DMS 273 (cell line): ENCODE measurements around the gene PALD1.
"Not testable (repeated sequence)": the region's sequence is repeated elsewhere in the genome, so short reads cannot be mapped to it uniquely, and the experiment has no call there.

ENCODE experiments used
- DNase-seq: peaks from one replicate; lab custom pipeline; 2025; ENCODE audit not compliant: unreplicated experiment; lab: John Stamatoyannopoulos, UW

PALD1 gene

DNA sequence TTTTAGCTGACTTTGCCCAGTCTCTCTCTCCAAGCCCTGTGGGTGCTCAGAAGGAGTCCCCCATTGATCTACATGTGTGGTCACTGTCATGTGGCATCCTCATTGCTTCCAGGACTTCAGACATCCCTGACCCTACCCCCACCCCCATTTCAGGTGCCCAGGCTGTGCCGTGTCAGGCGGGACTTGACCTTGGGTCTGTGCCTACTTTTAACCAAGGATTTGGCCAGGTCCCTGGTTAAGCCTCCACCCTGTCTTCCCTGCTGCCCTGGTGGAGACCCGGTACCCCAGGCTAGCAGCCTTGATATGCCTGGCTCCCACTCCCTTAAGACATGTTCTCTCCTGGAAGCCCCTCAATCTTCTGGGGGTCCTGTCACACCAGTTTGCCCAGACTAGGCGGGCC is 92.7 kb downstream of the PALD1 start:
- DNase-seq = no peak

DNA sequence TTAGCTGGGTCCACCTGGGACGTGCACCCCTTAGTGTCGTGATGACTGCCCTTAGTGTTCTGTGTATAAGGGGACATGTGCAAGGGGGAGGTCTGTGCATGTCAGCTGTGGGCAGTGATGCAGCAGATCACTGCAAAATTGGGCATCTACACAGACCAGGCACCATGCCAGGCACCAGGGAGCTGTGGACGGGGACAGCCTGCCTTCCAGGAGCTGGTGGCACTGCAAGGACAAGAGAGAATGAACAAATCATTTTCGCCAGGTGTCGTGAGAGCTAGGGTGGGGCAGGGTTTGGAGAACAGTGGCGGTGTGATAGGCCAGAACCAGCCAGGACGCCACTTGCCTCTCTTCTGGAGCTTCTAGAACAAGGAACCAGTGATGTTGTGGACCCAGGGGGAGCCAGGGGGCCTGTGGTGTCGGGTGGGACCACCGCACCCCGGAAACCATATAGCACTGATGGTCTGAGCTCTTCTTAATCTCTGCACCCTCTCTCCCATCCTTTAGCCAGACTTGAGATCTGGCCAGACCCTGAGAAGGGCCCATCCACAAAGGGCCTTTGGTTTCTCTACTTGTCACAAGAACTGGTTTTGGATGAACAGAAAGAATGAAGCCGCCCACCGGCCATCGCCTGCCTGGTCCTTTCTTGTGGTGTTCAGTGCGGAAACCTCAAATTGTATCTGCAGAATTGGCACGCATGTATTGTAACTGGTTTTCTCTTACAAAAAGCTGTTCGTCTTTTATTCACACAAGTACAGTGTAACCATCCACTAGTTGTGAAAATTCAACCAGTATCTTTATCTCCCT is 93.3 kb downstream of the PALD1 start:
- no peak for DNase-seq

DNA sequence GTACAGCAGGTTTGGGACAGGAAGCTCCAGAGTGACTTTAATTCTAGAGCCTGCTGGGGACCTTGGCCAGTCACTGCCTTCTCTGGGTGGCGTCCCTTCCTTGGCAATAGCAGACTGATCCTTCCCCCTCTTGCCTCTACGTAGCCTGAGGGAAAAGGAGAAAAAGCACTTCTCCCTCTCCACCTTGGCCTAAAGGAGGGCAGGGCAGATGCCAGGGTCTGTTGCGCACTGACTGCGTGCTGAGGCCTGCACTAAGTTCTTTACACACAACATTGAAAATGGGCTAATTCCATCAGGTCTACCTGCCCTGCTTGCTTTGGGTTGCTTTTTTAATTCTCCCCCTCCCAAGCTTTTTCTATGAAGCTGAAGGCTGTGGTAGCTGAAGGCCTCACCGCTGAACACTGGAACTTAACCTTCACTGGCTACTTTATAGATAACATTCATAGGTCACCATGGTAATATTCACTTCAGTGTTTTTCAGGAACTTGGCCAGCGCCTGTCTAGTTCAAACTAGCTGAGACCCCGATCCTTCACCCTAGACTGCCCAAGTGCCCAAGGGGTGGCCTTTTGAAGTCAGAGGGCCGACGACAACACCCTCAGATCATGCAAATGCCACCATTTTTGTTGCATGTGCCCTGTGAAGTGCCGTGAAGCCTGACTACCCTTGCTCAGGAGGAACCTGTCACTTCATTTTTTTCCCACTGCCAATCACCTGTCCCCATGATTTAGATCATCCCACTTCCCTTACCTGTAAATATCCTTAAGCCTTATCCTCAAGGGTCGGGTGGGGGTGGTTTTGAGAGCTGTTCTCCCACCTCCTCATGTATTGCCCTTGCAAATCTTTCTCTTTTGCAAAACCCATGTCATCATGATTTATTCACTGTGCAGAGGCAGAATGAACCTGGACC is 95.3 kb downstream of the PALD1 start:
- DNase-seq = no peak

DNA sequence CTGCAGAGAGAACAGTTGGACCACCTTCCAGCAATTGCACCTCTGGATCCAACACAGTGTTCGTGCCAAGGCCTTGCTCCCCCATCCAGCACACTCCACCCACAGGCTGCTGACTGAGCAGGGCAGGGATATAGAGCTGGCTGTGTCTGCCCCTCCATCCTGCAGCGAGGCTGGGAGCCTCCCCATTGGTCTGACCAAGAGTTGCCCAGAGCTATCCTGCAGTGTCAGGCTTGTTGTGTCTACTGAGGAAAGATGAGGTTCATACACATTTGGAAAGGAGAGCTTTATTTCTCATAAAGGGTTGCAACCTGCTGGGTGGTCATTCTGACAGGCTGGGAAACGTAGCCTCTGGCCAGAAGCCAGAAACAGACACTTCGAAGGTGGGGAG is 96.9 kb downstream of the PALD1 start:
- DNase-seq = peak; percentile 46

DNA sequence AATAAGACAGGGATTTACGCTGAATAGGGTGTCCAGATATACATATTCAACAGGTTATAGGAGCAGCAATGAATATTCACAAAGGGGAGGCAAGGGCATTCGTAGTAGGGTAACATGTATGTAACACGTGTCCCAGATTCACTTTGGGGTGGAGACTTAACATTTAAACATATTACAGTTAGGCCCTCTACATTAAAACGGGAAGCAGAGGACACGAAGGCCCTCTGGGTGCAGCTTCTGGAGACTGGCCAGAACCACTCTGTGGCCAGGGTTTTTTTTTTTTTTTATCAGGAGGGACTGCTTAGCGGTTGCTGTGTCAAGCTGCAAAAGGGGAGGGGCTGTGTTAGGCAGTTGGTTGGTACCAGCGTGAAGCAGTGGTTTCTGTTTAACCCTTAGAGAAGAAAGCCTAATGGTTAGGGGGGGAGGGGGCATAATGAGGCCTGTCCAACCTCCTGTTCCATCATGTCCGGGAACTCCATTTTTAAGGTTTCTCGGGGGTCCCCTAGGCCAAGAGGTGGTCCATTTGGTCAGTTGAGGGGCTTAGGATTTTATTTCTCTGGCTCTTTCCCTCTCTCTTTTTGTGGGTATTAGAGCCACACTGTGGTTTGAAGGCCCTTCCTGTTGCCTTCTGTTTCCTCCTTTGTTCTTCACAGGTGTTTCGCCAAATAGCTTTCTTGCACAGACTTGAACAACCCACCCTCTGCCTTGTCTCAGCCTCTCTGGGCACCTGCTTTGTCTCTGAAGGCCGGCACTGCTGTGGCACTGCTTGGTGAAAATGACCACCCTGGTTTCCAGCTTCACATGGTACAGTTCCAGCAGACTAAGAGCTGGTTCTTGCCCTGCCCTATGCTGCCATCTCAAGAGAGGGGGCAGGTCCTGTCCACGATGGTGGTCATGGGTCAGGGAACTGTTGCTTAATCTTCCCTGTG is 97.6 kb downstream of the PALD1 start:
- DNase-seq = peak; percentile 50

DNA sequence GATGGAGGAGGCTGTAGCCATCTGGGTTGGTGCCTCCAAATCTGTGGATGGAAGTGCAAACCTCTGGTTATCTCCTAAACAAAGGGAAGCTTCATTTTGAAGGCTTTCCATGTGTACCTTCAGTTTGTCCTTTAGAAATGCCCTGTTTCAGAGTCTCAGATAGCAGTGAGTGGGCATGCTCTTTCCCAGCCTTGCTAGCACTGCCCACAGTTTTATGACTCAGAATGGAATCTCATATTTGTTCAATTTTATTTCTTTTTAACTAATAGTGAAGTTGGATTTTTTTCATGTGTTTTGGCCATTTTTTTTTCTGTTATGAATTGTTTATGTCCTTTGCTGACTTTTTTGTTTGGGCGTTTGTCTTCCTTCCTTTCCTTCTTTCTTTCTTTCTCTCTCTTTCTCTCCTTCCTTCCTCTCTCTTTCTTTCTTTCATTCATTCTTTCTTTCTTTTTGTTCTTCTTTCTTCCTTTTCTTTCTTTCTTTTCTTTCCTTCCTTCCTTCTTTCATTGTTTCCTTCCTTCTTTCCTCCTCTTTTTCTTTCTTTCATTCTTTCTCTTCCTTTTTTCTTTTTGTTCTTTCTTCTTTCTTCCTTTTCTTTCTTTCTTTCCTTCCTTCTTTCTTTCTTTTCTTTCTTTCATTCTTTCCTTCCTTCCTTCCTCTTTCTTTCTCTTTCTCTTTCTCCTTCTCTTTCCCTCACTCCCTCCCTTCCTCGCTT is 98.4 kb downstream of the PALD1 start:
- DNase-seq = peak; percentile 23

DNA sequence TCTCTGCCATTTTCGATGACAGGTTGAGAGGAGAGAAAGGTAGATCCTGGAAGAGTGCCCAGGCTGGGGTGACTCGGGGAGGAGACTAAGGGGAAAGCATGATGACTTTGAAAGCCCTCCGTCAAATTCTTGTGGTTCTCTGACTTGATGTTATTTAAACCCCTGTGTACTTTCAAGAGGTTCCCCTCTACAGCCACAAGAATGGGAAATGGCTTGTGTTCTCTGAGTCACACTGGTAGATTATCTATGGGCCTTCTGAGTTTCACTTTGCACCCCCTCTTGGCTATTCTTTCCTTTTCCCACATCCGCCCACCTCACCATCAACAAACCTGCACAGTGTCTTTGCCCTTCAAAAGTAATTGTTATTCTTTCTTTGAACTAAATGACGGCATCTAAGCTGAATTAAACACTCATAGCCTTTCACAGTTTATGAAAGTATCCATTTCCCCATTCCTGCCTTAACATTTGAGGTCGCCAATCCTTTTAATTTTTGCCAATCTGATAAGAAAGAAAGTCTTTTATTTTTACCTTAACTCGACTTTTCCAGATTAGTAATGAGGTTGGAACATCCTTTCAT is 99.9 kb downstream of the PALD1 start:
- DNase-seq = no peak

DNA sequence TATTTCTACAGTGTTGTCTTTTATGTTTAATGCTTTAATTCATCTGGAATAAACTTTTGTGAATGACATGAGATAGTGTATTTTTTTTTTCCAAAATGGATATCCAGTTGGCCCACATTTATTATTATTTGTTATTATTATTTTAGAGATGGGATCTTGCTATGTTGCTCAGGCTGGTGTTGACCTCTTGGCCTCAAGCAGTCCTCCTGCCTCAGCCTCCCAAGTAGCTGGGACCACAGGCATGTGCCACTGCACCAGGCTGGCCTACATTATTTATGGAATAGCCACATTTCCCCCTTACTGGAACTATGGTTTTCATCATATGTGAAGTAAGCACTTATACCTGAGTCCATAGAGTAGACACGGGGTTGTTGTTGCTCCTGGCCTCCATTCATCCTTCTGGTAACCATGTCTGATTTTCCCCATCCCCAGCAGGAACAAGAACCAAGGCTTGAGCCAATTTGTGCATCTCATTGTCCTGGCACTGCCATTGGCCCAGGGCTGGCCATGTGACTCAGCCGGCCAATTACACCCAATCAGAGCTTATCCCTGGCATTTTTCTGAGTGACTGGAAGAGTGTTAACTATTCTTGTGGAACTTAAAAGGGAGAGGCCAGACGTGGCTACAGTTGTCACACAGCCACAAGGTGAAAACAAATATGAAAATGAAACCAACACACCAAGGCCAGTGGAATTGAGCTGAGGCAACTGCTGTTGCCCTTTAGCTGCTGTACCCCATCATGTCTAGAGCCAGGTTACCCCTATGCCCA is 100.9 kb downstream of the PALD1 start:
- DNase-seq = no peak

DNA sequence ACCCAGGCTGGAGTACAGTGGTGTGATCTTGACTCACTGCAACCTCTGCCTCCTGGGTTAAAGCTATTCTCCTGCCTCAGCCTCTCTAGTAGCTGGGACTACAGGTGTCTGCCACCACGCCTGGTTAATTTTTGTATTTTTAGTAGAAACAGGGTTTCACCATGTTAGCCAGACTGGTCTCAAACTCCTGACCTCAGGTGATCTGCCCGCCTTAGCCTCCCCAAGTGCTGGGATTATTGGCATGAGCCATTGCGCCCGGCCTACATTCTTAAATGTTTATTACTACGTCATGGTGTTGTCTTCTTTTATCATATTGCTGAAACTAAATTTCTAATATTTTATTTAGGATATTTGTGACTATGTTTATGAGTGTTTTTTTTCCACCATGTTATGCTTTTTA is 102.6 kb downstream of the PALD1 start:
- DNase-seq = not testable (repeated sequence)

DNA sequence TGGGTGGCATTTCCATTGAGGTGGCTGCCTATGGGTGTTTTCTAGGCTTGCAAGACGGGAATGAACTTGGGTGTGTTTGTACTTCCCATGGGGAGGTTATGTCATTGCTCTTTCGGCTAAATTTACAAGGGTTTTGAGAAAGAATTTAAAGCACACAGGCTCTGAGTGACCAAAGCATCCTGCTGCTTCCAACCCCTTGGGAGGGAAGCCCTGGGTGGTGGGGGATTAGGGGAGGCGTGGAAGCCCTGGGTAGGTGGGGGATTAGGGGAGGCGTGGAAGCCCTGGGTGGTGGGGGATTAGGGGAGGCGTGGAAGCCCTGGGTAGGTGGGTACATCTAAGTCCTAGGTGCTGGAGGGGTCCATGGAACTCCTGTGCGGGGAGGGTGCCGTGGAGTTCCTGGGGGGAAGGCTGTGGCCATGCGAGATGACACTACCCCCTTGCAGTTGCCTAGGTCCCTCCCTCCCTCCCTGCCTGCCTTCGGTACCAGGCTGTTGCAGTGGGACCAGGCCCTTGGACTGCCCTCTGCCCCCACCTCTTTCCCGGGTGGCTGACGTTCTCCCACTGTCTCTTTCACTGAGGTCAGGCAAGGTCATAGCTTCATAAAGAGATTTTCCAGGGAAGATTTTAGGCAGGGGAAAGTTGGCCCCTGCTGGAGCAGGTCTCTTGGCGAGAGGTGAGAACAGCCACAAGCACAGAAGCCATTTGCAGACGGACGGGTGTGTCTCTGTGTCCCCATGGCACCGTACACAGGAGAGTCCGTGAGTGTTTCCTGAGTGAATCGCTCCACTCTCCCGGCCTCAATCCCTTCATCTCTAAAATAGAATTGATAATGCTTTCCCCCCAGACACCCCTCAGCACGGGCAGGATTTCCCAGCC is 104.5 kb downstream of the PALD1 start:
- no peak for DNase-seq

DNA sequence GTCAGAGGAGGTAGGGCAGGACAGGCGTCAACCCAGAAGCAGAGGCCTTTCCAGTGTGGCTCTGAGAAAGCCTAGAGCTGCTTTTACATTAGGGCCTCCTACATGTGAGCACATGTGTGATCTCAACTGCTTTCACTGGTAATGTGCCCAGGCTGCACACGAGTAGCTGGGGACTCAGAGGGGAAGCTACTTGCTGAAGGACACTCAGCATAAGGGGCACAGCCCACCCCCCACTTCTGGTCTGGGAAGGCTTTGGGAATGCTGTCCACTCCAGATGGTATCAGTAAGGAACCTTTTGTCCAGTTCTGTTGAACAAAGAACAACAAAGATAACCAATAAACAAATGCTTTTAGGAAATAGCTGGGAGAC is 105.1 kb downstream of the PALD1 start:
- no peak for DNase-seq

DNA sequence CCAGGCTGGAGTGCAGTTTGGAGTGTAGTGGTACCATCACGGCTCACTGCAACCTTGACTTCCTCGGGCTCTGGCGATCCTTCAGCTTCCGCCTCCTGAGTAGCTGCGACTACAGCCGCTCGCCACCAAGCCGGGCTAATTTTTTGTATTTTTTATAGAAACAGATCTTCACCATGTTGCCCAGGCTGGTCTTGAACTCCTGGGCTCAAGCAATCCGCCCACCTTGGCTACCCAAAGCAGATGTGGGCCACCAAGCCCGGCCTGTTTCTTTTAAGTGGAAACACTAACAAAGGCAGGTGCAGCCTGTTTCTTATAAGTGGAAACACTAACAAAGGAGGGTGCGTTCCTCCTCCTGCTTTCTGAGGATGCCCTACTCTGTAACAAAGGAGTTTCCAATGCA is 105.8 kb downstream of the PALD1 start:
- DNase-seq = no peak

DNA sequence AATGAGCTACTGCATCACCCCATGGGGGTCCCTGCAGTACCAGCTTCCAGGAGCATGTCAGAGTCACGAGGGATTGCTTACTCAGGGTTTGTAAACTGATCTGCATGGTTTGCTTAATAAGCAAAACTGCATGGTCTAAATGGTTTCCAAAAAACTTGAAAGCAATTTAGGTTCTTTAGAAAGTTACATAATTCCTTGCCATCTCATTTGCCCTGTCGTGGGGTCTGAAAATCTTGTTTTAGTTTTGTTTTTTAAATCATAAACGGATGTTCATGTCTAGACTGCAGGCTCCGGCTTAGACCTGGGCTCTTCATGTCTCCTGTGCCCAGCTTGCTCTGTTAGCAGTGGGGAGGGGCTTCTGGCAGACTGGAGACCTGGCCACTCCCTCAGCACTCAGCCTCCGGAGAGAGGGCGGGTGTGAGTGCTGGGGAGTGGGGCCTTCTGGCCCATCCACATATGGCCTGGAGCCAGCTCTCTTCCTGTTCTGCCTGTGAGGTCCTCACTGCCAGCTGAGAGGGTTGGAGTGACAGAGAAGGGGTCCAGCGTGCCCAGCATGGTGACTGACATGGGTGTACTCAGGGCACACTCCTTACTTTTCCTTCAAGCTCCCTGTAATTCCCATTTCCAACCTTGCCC is 106.5 kb downstream of the PALD1 start:
- peak; percentile 88 for DNase-seq

DNA sequence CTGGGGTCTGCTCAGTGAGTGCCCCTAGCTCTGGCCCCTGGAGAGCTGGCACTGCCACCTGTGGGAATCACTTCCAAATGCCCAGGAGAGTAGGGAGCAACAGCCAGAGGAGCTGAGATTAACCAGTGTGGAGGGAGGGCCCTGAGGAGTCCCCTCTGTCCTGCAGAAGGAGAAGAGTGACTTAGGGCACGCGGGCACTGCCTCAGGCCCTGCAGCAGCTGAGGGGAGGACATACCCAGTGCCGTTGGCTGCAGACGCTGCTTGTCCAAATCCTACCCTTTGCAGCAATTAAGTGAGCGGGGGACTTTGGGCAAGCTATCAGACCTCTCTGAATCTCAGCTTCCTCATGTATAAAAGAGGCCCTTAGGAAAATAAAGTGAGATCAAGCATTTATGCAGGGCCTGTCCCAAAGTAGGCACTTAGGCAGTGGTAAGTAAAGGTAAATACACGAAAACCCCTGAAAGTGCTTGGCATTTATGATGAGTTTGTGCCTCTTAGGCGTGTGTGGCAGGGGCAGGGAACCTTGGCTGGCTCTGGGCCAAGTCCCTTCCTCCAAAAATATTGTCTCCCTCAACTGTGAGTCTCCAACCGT is 107.1 kb downstream of the PALD1 start:
- no peak for DNase-seq

DNA sequence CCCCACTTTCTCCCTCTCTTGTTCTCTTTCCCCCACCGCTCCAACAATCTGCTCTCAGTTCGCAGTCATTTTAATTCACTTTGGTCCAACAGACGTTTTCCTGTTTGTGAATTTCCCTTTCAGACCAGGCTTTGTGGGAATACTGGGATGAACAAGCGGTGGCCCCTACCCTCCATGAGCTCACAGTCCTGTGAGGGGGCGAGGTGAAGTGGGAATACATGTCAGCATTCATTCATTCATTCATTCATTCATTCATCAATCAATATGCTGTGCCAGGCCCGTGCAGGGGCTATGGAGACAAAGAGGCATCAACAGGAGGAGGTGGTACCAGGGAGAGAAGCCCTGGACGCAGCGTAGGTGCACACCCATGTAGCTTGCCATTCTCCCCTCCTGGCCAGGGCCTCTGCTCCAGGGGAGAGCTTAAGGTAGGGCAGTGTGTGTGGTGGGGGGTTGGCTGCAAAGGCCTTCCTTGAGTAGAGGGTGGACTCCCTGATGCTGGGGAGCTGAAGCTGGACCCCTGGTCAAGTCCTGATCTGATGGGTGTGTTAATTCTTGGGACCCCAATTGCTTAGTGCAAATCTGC is 107.9 kb downstream of the PALD1 start:
- no peak for DNase-seq

DNA sequence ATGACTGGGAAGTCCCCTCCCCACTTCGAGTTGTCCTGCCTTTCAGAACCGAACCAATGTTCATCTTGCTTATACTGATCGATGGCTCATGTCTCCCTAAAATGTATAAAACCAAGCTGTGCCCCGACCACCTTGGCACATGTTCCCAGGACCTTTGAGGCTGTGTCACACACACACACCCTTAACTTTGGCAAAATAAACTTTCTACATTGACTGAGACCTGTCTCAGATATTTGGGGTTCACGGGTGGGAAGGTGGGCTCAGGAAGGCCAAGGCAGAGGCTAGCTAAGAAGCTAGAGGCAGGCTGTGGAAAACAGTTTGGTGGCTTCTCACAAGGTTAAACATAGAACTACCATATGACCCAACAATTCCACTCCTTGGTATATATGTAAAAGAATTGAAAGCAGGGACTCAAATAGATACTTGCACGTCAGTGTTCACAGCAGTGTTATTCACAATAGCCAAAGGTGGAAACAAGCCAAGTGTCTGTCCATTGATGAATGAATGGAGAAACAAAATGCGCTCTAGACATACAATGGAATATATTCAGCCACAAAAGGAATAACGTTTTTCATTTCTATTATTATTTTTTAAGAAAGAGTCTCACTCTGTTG is 108.6 kb downstream of the PALD1 start:
- no peak for DNase-seq

DNA sequence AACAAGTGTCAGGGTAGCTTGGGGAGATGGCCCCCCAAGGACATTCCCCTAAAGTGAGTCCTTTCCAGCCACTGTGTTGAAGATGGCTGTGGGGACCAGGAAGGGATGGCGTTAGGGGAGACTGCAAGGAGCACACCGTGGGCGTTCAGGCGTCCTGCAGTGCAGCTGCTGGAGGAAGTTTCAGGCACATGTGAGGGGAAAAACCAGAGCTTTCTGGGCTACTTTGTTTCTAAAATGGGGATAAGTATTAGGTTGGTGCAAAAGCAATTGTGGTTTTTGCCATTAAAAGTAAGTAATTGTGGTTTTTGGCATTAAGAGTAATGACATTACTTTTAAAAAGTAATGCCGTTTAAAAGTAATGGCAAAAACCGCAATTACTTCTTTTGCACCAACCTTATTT is 109.7 kb downstream of the PALD1 start:
- DNase-seq = peak; percentile 21
